NK-92 treated with Interleukin-12 subunit alpha and Interleukin-12 subunit beta, amount 100 ng/mL, for 24 hours (cell line): ENCODE data around the gene HOXA13.

ENCODE experiments used
- DNase-seq: peaks from one replicate; lab custom pipeline; 2025; lab: John Stamatoyannopoulos, UW

HOXA13 gene

DNA sequence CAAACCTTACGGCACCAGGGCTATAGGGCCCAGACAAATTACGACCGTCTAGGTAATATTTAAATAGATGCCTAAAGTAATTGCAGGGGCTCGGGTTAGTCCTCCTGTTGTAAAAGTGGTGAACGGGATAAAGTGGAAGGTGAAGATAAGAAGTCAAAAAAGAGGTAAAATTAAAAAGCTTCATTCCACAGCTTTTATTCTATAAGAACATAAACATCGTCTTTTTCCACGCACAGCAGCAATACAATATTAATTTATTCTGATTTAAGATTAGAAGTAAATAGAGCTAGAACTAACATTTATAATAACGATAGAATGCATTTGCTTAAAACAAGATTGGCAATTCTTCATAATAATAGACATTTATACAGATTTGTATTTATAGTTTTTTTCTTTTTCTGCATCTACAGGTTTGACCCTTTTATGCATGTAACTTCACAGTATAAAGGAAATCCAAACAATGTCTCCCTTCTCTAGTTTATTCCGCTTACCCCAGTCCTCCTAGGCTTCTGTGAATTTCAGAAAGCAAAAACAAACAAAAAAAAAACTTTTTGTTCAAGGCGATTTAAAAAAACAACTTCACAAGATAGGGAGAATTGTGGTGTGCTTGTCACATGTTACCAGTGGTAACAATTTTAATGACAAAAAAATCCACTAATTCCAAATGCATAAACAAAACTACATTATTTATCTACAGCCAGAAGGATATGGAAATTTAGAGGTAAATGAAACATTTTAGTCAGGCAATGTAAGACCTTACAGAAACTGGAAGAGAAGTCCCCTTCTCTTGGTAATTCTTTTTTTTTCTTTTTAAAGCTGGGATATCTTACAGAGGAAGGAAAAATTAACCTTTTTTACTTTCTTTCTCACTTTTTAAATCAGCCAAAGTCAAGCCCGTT is 29.2 kb downstream of the HOXA13 start:
- DNase-seq, result no peak

- peak; percentile 56 for DNase-seq
These were observed 30.0 kb downstream of the HOXA13 start for GRCh38 chr7:27169658-27170425.

- peak; percentile 70 for DNase-seq
These were observed 31.5 kb downstream of the HOXA13 start for GRCh38 chr7:27168265-27168947.

DNA sequence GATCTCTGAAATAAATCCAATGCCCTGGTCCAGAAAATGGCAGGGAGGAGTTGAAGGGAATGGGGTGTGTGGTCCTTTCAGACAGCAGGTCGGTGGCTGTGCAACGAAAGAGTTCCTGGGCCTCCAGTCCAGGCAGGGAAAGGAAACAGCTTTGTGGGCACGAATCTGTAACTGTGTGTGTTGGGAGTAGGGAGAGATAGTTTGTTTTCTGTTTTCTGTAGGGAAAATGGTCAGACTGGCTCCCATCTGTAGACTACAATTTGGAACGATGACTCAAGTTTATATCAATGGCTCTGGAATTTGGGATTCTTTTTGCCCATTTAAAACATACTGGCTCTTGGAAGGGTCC is 32.0 kb downstream of the HOXA13 start:
- DNase-seq, result no peak

DNA sequence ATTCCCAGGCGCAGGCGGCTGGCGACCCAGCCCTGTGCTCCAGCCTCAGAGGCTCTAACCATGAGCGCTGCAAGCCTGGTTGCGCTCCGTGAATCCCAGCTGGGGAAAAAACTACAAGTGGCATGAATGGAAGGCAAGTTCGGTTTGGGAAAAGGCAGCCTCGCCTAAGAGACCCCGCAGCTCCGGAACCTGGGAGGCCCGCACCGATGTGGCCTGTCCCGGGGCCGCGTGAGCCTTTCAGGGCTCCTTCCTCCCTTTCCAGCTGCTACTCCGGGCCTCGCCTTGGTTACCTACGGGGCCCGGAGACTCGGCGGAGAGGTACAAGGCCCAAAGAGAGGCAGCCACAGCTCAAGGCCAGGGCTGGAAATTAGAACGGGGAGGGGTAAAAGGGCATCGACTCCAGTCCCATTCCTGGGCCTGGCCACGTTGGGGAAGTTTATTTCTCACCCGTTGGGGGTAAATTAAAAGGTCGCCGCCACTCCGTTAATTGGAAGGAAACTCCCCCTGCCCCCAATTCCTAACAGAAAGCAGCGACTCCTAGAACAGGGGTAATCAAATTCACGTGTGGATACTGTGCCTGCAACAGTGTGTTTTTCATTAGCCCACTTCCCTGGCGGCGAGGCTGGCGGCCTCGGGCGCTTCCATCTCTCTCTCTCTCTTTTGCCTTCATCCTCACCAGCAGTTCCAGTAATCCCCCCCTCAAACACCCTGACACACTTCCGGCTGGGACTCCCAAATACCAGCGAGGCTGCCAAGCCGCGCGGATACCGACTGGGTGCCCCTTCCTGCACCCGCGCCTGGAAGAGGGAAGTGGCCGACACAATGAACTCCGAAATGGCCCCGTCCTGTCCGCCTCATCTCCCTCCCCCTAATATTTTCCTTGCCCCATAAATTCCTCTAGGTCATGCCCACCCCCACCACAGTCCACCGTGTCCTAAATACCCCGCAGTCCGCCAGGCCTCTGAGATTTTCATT is 33.1 kb downstream of the HOXA13 start:
- DNase-seq, result no peak

- no peak for DNase-seq
These were observed 33.8 kb downstream of the HOXA13 start for GRCh38 chr7:27165996-27166530.

- peak; percentile 79 for DNase-seq
These were observed 34.5 kb downstream of the HOXA13 start, which contains the start of gene HOXA9 for GRCh38 chr7:27165089-27165995. HOXA9 (minus strand) TSS chr7:27165537; CDS start chr7:27165457, 80 bp downstream.

DNA sequence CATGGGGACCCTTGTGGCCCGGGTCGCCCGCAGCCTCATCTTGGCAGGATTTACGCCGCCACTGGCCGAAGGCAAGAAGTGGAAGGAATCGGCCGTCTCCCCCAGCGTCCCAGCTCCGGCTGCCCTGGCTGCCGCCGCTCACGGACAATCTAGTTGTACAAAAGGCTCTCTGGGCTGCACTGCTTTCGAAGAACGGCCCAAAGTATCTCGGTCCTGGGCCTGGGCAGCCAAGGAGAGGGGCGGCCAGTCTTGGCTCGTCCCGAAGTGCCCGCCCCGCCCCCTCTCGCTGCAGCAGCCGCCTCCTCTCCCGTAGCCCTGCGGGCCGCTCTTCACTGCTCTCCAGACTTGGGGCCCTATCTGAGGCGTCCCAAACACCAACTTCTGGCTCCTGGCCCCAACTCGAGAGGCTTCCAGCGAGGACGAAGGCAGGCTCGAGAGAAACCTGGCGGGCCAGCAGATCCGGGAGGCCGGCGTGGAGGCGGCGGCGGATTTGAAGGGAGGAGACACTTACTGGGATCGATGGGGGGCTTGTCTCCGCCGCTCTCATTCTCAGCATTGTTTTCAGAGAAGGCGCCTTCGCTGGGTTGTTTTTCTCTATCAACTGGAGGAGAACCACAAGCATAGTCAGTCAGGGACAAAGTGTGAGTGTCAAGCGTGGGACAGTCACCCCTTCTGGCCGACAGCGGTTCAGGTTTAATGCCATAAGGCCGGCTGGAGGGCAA is 35.4 kb downstream of the HOXA13 start:
- DNase-seq, result peak; percentile 21

DNA sequence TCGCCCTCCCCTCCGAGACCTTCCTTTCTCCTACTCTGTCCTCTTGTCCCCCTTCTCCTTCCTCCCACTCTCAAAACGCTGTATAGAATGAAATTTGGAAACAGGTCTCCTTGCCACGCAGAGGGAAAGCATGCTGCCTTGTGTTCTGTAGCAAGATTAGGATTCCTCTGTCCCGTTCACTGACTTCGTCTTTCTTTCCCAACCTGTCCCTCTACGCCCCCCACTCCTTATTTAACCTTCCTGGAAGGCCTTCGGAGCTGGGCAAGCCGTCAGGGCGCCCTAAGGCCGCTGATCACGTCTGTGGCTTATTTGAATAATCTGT is 35.9 kb downstream of the HOXA13 start:
- DNase-seq, result no peak

GRCh38 chr7:27163288-27164044 is 36.4 kb downstream of the HOXA13 start:
- DNase-seq, result no peak

- no peak for DNase-seq
These were observed 37.2 kb downstream of the HOXA13 start for GRCh38 chr7:27162561-27163287.

DNA sequence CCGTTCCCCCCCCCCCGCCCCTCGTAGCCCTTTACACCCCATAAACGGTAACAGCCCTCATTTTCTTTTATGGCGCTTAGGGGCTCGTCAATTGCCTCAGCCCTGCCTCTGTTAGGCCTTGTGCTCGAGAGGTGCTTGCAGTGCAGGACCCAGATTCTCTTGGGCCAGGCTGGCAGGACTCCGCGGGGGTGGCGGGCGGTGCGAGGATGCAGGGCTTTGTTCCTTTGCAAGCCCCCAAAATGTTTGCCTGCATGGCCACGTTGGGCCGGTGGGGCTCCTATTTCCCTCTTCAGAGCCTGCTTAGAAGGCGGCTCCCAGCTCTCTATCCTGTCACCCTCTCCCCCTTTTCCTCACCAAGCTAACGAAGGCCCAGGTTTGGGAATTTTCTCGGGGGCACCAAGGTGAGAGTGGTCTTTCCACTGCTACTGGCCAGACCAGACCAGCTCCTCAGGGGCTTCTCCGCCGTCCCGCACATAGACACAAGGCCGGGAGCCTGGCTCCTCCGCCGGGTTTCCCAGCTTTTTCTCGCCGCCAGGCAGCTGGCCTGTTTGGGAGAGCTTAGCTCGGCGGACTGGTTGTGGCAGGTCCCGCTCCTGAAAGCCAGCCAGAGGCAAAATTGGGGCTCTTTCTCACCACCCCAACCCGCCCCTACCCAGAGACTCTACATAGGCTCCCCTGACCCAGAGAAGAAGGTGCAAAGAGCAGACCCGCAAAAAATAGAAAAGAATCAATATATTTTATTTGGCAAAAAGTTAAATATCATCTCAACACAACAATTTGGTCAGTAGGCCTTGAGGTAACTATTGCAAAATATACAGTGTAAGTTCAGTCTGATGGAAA is 38.0 kb downstream of the HOXA13 start:
- DNase-seq, result no peak

- no peak for DNase-seq
These were observed 38.6 kb downstream of the HOXA13 start for GRCh38 chr7:27161214-27161720.

- DNase-seq, result peak; percentile 73
These were observed 39.2 kb downstream of the HOXA13 start for GRCh38 chr7:27160546-27161213.

DNA sequence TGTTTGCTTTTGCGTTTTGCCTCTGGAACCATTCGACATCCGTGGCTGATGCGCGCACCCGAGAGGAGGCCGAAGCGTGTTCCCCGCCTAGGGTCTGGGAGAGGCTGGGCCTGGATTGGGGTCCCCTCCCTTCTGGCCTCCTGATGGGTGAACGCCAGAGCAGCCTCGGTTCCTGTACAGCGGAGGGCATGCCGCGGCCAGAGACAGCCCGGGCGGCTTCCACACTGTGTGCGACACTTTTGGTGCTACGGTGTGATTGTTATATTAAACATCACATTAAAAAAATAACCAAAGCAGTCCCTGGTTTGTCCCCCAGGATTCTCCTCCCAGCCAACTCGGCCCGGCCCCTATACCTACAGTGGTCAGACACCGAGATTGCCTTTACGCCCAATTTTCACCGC is 39.7 kb downstream of the HOXA13 start:
- no peak for DNase-seq
